Calu3 (cell line): ENCODE measurements around the gene PNP. TPM values are rescaled to one million over a fixed set of nuclear protein-coding genes. Genes with fewer than 3 reads are reported as not detected.

Source experiments
- BruUV-seq: library from RNA; stranded (reverse); fragments of 400-500 nt; replicated peaks from 2 replicates; lab custom pipeline; 2021; lab: Mats Ljungman, UMichigan
- CTCF ChIA-PET: fragments of 300-600 bp; sonication (Branson Sonifier 250); formaldehyde crosslinking; loops from one replicate; lab custom pipeline; 2022; ENCODE audit warnings: antibody characterized with exemption; lab: Charles Lee
- DNase-seq: peaks from one replicate; pipeline ENCODE4 v3.0.0; 2022
- H3K27ac Mint-ChIP-seq: one replicate; pipeline ENCODE4 v1.8.0; 2022; ENCODE audit warnings: mixed read lengths; ENCODE audit not compliant: unreplicated experiment
- H3K27me3 Mint-ChIP-seq: one replicate; pipeline ENCODE4 v1.8.0; 2022; ENCODE audit warnings: mixed read lengths; ENCODE audit not compliant: unreplicated experiment
- H3K36me3 Mint-ChIP-seq: one replicate; pipeline ENCODE4 v1.8.0; 2022; ENCODE audit warnings: mild to moderate bottlenecking, moderate library complexity, mixed read lengths; ENCODE audit not compliant: insufficient read depth, unreplicated experiment
- H3K4me1 Mint-ChIP-seq: one replicate; pipeline ENCODE4 v1.8.0; 2022; ENCODE audit warnings: mild to moderate bottlenecking, low read depth, mixed read lengths; ENCODE audit not compliant: unreplicated experiment
- H3K4me3 Mint-ChIP-seq: one replicate; pipeline ENCODE4 v1.8.0; 2022; ENCODE audit warnings: mild to moderate bottlenecking, low read depth, moderate library complexity, mixed read lengths; ENCODE audit not compliant: unreplicated experiment
- H3K9me3 Mint-ChIP-seq: one replicate; pipeline ENCODE4 v1.8.0; 2022; ENCODE audit warnings: low read depth, mixed read lengths; ENCODE audit not compliant: unreplicated experiment
- CTCF ChIP-seq: fragments of 200-600 bp; IDR thresholded peaks from one replicate; pipeline ENCODE4 v1.8.0; 2022; ENCODE audit warnings: antibody characterized with exemption; ENCODE audit not compliant: unreplicated experiment
- intact Hi-C: fragments of 100-400 bp; cut with micrococcal nuclease; formaldehyde crosslinking; loops from one replicate; pipeline ENCODE4 v1.10.0; 2022; ENCODE audit not compliant: unreplicated experiment
- total RNA-seq: library from RNA; stranded (reverse); gene quantifications from 2 replicates; pipeline ENCODE4 v1.2.3, GENCODE V29; 2022

PNP gene
- total RNA-seq, 1 experiment from 2014 or later: 81.3 TPM

- H3K36me3 Mint-ChIP-seq: no peaks in the 10 kb centered on the region
- CTCF ChIA-PET: no interaction called here
- TF ChIP-seq CTCF: no peak
- no peaks in the 10 kb centered on the region for H3K27me3 Mint-ChIP-seq
- peaks cover 20% of the 10 kb centered on the region for H3K4me1 Mint-ChIP-seq
- H3K27ac Mint-ChIP-seq: no peak overlapping the region
- intact Hi-C loops: no loop called here
- no TSS peak for BruUV-seq
- no peak overlapping the region for H3K4me3 Mint-ChIP-seq
- no peaks in the 10 kb centered on the region for H3K9me3 Mint-ChIP-seq
- no peak for DNase-seq
Measured at GRCh38 chr14:20429801-20430669, 39.2 kb upstream of the PNP start.

- no TSS peak for BruUV-seq
- TF ChIP-seq CTCF: no peak
- Mint-ChIP-seq H3K4me3 (no peak overlapping the region), H3K36me3 (no peaks in the 10 kb centered on the region), H3K9me3 (no peaks in the 10 kb centered on the region), H3K27me3 (peaks cover 15% of the 10 kb centered on the region), H3K4me1 (no peaks in the 10 kb centered on the region), H3K27ac (no peak overlapping the region)
- CTCF ChIA-PET: no interaction called here
- intact Hi-C loops: no loop called here
- DNase-seq: no peak
Measured at GRCh38 chr14:20434701-20435581, 34.3 kb upstream of the PNP start.

DNA sequence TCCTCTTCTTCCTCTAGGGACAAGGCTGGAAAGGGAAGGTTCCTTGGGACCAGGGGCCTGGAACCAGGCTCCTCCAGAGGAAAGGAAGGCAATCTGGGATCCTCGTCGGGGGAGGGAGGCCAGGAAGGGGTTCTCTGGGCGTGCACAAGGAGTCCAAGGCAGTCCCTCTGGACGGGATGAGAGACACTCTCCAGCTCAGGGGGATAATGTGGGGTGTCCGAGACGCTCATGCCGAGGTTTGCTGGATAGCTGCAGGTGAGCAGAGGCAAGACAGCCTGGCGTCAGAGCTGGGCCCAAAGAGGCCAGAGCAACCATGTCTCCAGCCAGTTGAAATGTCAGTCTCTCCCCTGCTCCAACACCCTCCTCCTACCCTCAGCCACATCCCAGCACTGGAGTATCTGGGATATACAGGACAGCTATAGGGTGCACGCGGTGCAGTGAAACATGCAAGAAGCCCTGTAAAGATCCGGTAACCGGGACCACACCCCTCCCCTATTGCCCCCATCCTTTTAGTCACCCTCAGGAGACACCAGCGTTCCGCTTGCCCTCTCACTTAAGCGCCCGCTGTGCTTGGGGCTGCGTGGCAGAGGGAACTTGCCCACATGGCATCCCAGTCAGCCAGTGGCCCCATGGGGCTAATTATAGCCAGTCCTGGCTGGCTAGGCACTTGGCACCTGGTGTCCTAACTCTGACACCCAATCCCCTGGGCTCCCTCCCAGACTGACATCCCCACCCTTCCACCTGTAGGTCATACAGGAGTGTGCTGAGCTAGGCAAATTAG lies 33.4 kb upstream of the PNP start, which contains the start of gene KLHL33:
KLHL33 (minus strand) TSS at position 585 of the 781 bp plus-strand sequence; CDS start at position 230, 355 bp downstream.
- no peak for DNase-seq
- H3K36me3 Mint-ChIP-seq: no peaks in the 10 kb centered on the region
- peaks cover 15% of the 10 kb centered on the region for H3K27me3 Mint-ChIP-seq
- H3K4me3 Mint-ChIP-seq: no peak within 1 kb of the TSS
- no peak for TF ChIP-seq CTCF
- CTCF ChIA-PET: no interaction called here
- BruUV-seq: no TSS peak
- no peak within 1 kb of the TSS for H3K27ac Mint-ChIP-seq
- intact Hi-C loops: no loop called here
- no peaks in the 10 kb centered on the region for H3K4me1 Mint-ChIP-seq
- H3K9me3 Mint-ChIP-seq: no peaks in the 10 kb centered on the region

GRCh38 chr14:20436363-20436755 lies 32.8 kb upstream of the PNP start:
- Mint-ChIP-seq H3K27ac (no peak overlapping the region), H3K9me3 (no peaks in the 10 kb centered on the region), H3K4me1 (no peaks in the 10 kb centered on the region), H3K4me3 (no peak overlapping the region), H3K27me3 (peaks cover 15% of the 10 kb centered on the region), H3K36me3 (no peaks in the 10 kb centered on the region)
- no peak for TF ChIP-seq CTCF
- CTCF ChIA-PET: no interaction called here
- no TSS peak for BruUV-seq
- no peak for DNase-seq
- intact Hi-C loops: no loop called here
